HG03432 (cell line): ENCODE results near the gene COL27A1.

ENCODE experiments used
- ATAC-seq: cut with Tn5 transposase; IDR thresholded peaks from one replicate; pipeline ENCODE4 v1.9.1; 2021; ENCODE audit warnings: mild to moderate bottlenecking, moderate library complexity; ENCODE audit not compliant: unreplicated experiment

The COL27A1 gene

GRCh38 chr9:114141553-114142402, 13.6 kb upstream of the COL27A1 start:
- no peak for ATAC-seq

- ATAC-seq: no peak
Observed at GRCh38 chr9:114143234-114143633, 12.1 kb upstream of the COL27A1 start.

GRCh38 chr9:114146735-114147134, 8.6 kb upstream of the COL27A1 start:
- no peak for ATAC-seq

- no peak for ATAC-seq
Observed at GRCh38 chr9:114149181-114149580, 6.2 kb upstream of the COL27A1 start.

GRCh38 chr9:114149765-114150340, 5.5 kb upstream of the COL27A1 start:
- ATAC-seq: no peak

GRCh38 chr9:114150608-114151007, 4.7 kb upstream of the COL27A1 start:
- ATAC-seq: no peak

- no peak for ATAC-seq
Observed at GRCh38 chr9:114151426-114151956, 3.8 kb upstream of the COL27A1 start.

GRCh38 chr9:114153761-114154599, 1.4 kb upstream of the COL27A1 start:
- ATAC-seq: no peak

GRCh38 chr9:114154600-114155102, 686 bp upstream of the COL27A1 start:
- no peak for ATAC-seq

- no peak for ATAC-seq
Observed at GRCh38 chr9:114155995-114156656, 789 bp downstream of the COL27A1 start.

- ATAC-seq: no peak
Observed at GRCh38 chr9:114156657-114157421, 1.5 kb downstream of the COL27A1 start.

GRCh38 chr9:114157516-114158176, 2.3 kb downstream of the COL27A1 start:
- no peak for ATAC-seq

- ATAC-seq: no peak
Observed at GRCh38 chr9:114158482-114159130, 3.3 kb downstream of the COL27A1 start.

- no peak for ATAC-seq
Observed at GRCh38 chr9:114159691-114160090, 4.4 kb downstream of the COL27A1 start.

GRCh38 chr9:114161513-114161912, 6.2 kb downstream of the COL27A1 start:
- no peak for ATAC-seq

- no peak for ATAC-seq
Observed at GRCh38 chr9:114163517-114163951, 8.2 kb downstream of the COL27A1 start.

- ATAC-seq: no peak
Observed at GRCh38 chr9:114164191-114164794, 9.0 kb downstream of the COL27A1 start.

GRCh38 chr9:114165407-114166102, 10.2 kb downstream of the COL27A1 start:
- no peak for ATAC-seq
